Esophagus squamous epithelium (tissue), 4 donors: ENCODE results near the gene PIGH.
"Not testable (repeated sequence)": the region's sequence is repeated elsewhere in the genome, so short reads cannot be mapped to it uniquely, and the experiment has no call there.

Experiments
- CTCF ChIP-seq, 6 experiments: fragments of 450-650 bp in 4 of 6; fragments of 200-600 bp in 2 of 6; sonication (generic) in 2 of 6; IDR thresholded peaks; one replicate each; pipeline ENCODE4 v1.5.1; 2016 to 2019; ENCODE audit warnings: antibody characterized with exemption in 6 of 6, mild to moderate bottlenecking in 4 of 6, moderate library complexity in 4 of 6
- POLR2A ChIP-seq, 4 donors: fragments of 450-650 bp; IDR thresholded peaks; one replicate each; pipeline ENCODE4 v1.6.1; 2017; ENCODE audit warnings: antibody characterized with exemption in 4 of 4, mild to moderate bottlenecking in 4 of 4, moderate library complexity in 3 of 4

GRCh38 chr14:67600562-67600974, 500 bp upstream of the PIGH start:
- not testable (repeated sequence) for TF ChIP-seq CTCF, POLR2A (IDR thresholded peaks at IDR 0.05)
